Adrenal gland (tissue), 5 donors: ENCODE results near the gene SBF2.

Experiments used
- CTCF ChIP-seq, 6 experiments: fragments of 450-650 bp in 4 of 6; fragments of 200-600 bp in 2 of 6; sonication (generic) in 1 of 6; IDR thresholded peaks; 1 replicate in 5 of 6; 2 replicates in 1 of 6; pipeline versions ENCODE4 v1.5.1 to v1.8.0; 2016 to 2021; ENCODE audit warnings: antibody characterized with exemption in 6 of 6, mild to moderate bottlenecking in 2 of 6, moderate library complexity in 1 of 6
- POLR2A ChIP-seq, 2 donors: fragments of 450-650 bp; IDR thresholded peaks; one replicate each; pipeline ENCODE4 v1.6.1; 2017; ENCODE audit warnings: antibody characterized with exemption in 2 of 2, mild to moderate bottlenecking in 2 of 2, moderate library complexity in 1 of 2
- donor health status: DM: no; HTN: no; CAD: no.

DNA sequence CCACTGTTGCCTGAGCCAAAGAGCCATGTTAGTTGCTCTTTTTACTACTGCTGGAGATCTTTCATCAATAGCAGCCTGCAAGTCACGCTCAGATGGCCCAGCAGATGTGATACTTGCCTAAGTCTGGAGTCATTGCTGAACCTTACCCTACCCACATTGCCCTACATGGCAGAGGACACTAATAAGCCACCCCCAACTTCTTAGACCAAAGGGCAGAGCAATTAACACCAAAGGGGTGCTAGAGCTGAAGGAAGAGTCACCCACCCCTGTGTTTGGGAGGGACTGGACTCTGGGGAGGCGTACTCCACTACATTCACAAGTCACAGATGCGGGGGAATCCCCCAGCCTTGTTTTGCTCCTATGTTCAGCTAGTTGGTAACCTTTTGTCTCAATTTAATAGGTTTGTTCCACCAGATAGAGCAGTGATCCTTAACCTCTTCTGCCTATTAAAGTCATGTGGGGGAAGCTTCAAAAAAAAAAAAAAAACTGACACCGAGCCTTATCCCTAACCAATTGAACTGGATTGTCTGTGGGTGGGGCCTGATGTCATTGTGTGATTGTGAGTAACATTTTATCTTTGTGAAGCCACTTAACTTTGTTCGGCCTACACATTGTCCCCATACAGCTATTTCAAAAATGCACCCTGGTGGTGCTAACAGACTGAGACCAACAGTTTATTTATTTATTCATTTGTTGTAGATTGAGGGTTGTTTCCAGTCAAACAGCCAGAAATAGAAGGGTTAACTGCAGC, 23.9 kb upstream of the SBF2 start:
- TF ChIP-seq CTCF (IDR thresholded peaks at IDR 0.05): no peak
- no peak for TF ChIP-seq POLR2A (IDR thresholded peaks at IDR 0.05)
